CD4-positive, alpha-beta T cell treated with Interleukin-17A for 4 hours (primary cell): ENCODE measurements around the gene ESPN.
"Not testable (repeated sequence)": the region's sequence is repeated elsewhere in the genome, so short reads cannot be mapped to it uniquely, and the experiment has no call there.

Experiments used
- DNase-seq: peaks from one replicate; pipeline ENCODE4 v3.0.0-alpha.2; 2020; ENCODE audit warnings: mixed read lengths

The ESPN gene

DNA sequence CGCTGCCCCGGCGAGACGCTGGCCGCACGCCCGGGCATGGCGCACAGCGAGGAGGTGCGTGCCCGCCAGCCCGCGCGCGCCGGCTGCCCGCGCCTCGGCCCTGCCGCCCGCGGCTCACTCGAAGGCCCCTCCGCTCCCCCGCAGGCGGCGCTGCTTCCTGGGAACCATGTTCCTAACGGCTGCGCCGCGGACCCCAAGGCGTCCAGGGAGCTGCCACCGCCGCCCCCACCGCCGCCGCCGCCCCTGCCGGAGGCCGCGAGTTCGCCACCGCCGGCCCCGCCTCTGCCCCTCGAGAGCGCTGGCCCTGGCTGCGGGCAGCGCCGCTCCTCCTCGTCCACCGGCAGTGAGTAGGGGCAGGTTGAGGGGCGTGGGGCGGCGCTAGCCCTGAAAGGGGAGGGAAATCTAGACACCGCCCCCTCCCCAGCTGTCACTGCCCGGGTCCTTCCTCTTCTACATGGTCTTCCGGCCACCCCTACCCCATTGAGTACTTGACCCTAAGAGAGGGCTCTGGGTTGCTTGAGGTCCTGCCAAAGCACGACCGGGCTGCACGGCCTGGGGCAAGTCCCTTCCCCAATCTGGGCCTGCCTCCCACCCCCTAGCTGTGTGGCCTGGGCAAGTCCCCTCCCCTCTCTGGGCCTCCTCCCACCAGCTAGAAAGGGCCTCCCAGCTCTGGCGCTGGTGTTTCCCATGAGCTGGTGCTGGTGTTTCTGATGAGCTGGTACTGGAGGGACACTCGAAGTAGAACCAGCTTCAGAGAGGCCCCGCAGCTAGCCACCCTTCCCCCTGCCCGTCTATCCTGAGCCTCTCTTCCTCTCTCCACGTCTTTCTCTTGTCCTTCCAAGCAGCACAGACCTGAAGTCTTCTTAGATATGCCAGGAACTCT is 24.4 kb downstream of the ESPN start:
- DNase-seq = peak; percentile 68

DNA sequence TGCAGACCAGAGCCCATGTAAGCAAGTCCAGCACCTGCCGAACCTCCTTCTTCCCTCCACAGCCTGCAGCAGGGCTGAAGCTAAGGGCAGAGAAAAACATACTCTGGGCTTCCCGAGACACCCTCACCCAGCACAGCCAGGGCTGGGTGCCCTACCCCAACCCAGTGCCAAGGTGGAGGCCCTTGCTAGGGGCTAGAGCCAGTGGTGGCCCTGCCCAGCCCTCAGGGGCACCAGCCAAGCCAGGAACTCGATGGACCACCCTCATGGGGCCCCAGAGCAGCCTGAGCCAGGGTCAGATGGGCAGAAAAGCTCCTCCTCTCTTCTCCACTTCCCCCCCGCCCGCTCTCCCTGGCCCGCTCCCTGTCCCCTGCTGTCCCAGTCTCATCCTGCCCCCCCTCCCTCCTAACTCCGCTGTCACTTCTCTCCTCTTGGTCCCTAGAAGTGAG is 25.5 kb downstream of the ESPN start:
- DNase-seq = no peak

DNA sequence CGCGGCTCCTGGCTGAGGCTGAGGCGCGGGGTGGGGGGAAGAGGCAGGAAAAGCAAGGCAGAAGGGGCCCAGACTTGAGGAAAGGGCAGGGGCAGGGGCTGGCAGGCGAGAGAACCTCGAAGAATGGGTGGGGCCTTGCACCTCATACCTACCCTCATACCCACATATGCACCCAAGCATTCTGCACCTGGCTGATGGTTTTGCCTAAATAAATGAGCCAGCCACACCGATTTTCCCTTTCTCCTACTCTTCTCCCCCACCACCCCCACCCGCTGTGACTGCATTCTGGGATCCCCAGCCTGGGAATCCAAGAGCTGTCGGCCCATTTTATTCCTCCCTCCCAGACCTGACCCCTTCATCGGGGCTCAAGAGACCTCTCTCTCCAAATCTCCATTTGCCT is 25.9 kb downstream of the ESPN start:
- DNase-seq = not testable (repeated sequence)

DNA sequence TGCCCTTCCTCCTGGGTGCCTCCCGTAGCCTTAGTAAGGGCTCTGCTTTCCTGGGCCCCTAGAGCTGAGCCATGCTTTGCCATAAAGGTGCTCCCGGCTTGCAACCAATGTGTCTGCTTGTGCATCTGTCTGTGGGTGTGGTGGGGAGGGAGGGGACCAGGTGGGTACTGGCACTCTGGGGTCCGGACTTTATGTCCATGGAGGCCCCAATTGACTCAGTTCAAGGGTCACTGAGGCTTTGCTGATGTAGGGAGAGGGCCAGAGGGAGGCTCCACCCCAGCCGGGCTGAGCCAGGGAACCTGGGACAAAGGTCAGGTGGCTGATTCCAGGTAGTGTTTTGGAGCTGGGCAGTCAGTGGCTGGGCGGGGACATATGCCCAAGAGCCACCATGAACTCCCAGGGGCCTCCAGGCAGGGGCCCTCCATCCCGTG is 26.4 kb downstream of the ESPN start:
- DNase-seq = no peak

DNA sequence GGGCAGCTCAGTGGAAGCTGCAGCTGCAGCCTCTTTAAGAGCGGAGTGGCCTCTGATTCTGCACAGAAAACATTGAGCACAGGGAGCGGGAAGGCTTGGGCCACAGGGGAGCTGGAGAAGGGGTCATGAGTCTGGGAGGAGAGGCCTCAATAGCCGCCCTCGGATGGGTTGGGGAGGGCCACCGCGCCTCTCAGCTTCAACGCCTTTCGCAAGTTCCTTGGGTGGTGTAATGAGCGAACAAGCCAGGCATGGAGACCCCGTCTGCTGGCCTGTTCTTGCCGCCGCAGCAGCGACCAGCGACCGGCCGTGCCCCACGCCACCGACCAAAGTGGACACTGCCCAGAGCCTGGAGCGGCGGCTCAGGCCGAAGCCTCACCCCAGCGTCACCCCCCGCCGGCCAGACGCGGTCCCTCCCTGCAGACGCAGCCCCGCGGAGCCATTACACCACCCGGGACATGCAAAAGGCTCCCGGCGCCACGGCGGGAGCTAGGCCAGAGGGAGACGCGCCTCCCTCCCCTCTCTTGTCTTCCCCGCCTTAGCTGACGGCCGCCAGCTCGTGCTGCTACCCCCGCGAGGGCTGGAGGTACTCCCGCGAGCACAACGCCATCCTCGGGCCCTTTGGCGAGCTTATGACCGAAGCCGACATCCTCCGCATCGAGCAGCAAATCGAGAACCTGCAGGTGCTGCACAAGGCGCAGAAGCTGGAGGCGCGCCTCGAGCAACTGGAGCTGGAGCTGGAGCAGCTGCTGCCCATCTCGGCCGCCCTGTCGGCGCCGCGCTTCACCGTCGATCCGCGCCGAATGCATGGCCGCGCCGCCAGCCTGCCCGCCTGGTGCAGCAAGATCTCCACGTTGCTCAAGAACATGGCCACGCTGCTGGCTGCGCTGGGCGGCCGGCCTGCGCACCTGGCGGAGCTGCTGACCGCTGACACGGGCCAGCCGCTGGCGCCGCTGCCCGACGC is 29.6 kb downstream of the ESPN start:
- DNase-seq = not testable (repeated sequence)

DNA sequence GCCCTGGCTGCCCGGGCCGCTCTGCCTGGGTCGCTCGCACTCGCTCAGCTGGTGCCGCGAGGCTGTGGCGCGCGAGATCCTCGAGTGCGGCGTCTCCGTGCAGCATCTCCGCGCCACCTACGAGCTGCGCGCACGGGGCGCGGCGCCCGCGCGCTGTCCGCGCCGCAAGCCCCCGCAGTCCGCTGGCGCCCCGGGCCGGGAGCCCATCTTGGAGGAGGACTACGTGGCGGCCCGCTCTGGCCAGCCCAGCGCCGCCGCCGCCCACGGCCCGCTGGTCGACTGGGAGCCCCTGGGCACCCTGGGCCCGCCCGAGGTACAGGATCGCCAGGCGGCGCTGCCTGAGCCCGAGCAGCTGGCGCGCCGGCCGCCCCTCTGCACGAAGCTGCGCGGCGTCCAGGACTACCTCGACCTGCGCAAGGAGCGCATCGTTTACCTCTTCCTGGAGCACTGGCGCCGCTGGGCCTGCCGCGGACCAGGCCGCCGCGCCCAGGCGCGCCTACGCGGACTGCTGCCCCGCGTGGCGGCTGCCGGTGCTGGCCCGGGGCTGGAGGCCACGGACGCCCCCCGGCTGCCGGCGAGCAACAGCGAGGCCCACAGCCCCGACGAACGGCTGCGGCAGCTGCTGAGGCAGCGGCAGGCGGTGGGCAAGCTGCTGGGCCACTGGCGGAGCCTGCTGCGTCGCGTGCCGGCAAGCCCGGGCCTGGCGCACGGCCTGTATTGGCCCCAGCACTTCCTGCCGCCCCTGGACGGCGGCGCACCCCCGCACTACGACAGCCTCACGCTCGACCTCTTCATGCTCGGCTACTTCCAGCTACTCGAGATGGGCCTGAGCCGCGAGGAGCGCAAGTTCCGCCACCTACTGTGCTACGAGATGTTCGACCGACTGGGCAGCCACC is 30.5 kb downstream of the ESPN start:
- peak; percentile 71 for DNase-seq

DNA sequence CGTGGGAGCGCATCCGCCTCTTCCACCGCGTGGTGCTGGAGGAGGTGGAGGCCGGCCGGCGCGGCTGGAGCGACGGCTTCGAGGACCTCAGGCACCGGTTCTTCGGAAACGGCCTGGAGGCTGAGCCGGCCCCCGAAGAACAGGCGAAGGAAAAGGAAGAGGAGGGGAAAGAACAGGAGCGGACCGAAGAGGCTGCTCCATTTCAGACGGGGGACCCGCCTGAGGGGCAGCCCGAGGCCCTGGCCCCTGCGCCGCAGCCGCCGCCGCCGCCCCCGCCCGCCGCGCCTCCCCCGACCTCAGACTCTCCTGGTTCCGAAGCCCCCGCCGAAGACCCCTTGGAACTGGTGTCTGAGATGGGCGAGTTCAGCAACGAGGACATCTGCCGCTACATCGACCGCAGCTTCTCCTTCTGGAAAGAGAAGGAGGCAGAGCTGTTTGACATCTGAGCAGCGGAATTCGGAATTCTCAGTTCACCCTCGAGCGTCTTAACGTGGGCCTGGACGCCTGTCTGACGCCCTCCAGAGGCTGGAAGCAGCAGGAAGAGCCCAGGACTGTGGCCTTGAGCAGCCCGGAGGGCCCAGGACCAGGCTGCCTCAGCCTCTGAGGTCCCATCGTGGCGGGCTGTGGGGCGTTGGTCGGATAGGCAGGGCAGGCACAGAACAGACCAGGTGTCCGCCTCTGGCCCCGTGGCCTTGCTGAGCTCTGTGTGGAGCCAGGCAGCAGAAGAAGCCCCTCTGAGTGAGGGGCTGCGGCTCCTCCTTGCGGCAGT is 31.4 kb downstream of the ESPN start:
- not testable (repeated sequence) for DNase-seq

DNA sequence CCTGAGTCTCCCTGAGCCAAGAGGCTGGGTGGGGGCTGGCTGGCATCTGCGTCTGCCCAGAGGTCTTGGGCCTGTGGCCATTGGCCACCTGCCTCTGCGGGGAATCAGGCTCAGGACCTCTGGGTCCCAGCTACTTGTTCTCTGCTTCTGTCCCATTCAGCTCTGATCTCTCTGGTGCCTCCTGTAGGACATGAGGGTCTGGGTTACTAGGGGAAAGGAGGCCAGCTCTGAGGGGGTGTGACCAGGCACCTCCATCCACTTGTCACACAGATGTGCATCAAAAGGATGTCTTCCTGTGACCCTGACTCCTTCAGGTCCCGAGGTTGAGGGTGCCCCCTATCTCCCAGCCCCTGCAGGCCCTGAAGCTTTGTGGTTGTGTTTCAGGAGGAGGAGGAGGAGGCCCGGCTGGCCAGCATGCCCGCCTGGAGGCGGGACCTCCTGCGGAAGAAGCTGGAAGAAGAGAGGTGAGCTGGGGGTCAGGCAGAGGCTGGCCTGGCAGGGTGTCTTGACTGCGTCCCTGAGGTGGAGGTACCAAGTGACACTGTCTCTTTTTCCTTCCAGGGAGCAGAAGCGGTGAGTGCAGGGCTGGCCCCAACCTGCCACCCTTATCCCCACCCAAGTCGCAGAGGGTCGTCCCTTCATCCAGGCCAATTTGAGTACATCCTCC is 32.4 kb downstream of the ESPN start:
- DNase-seq = no peak

DNA sequence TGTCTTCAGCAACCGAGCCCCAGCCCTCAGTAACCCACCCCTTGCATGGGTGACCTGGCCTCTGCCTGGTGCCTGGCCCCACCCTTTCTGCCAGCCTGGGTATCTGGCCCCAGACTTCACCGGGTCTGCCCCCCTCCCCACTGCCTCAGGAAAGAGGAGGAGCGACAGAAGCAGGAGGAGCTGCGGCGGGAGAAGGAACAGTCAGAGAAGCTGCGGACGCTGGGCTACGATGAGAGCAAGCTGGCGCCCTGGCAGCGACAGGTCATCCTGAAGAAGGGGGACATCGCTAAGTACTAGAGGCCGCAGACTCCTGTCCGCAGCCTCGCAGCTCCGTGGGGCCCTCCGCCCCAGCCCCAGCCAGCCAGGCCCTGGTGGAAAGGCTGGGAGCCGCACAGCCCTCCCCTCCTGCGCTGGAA is 35.3 kb downstream of the ESPN start:
- peak; percentile 88 for DNase-seq

DNA sequence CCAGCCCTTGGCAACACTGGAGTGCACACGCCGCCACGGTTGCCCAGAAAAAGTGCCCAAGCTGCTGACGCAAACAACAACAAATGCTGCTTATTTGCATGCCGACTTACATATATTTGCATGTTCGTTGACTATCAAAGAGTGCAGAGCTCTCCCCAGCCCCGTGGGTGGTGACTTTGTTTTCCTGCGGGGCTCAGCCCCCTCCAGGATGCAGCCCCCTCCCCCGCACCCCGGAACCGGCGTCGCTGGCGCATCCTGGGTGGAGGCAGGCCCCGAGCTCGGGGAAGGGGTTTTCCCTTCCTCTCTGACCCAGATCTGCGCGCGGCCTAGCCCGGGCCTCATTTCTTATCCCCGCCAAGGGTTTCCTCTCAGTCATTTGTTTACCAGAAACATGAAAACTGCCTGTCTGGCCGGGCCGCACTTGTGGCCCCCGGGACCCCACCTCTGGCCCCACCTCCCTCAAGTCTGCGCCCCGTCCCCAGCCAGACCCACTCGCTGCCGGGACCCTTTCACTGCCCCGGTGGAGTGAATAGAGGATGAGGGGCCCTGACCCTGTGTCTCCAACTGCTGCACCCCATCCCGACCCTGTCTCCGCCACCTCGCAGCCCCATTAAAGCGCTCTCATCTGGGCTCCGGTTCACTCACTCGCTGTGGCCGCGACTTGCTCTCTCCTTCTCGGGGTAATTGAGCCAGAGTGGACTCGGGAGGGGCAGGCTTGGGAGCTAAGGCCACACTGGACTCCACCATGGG is 35.9 kb downstream of the ESPN start:
- peak; percentile 97 for DNase-seq

DNA sequence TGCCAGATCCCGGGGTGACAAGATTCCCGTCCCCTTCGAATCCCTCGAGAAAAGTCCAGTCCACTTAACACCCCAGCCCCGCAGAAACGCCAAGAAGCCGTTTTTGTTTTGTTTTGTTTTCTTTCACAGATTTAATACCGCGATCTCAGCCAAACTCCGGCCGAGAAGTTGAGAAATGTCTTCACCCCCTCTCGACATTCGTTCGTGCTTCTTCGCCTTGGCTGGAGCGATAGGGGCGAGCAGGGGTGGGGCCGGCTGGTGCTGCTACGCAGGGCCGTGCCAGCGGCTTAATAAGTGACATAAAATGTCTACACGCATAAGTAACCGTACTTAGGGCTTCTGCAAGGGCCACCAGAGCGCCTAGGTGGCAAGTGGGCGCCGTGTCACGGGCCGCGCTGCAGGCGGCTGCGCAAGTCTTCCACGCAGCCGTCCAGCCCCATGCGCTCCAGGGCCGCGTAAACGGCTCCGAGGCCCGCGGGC is 36.5 kb downstream of the ESPN start:
- DNase-seq = no peak

DNA sequence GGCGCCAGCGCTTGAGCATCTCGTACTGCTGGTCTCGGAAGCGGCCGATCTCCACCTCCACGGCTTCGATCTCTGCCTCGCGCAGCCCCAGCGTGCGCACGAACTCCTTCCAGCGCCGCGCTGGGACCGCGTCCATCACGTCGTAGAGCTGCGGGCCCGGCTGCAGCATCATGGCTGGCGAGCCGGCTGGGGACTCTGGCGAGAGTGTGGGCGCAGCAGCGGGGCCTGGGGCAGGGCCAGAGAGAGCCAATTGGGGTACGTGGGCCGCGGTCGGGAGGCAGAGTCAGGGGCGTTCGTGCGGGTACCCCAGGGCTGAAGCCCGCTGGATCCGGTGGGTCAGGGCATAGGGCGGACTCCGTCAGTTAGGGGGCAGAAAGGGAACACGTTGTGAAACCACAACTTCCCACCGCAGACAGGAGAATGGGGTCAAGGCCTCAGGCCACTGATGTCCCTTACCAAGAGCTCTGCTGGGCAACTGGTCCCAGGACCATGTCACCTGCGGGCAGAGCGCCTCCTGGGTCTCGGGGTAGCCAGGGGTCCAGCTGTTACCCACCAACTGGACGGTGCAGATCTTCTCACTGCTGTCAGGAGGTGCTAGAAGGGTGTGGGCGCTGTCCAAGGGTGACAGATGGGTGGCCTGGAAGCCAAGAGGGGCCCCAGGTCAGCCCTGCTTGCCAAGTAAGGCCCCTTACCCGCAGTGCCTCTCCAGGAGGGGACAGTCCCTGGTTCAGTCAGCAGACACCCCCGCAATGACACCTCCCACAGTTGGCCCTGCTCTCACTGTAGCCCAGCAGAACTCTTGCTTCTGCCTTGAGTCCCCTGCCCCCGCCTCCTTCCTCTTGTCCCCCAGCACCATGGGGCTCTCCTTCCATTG is 37.2 kb downstream of the ESPN start:
- peak; percentile 34 for DNase-seq

DNA sequence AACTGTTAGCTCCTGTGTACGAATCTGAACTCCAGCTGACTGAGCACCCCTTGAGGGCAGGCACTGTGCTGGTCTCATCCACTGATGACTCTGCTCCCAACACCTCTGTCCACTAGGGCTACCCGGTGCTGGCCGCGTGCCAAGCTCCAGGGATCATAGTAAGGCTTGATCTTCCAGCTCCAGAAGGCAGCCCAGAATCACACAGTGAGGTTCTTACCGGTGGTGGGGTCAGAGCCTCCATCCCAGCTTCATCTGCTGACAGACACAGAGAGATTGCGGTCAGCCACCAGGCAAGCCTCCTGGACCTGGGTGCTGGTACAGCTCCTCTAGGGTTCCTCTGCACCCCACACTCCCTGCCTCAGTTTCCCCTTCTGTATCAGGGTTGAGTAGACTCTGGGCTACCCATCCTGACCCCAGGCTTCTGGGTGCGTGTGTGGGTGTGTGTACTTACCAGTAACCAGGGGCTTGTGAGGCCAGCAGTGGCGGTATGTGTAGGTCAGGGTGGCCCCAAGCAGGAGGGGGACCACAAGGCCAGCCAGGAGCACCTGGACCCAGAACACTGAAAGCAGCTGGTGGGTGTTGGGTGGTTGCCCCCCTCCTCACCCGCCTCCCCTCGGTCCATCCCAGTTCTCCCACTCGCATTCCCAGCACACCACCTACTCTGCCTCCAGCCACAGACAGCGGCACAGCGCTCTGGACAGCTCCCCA is 38.0 kb downstream of the ESPN start:
- DNase-seq = no peak

DNA sequence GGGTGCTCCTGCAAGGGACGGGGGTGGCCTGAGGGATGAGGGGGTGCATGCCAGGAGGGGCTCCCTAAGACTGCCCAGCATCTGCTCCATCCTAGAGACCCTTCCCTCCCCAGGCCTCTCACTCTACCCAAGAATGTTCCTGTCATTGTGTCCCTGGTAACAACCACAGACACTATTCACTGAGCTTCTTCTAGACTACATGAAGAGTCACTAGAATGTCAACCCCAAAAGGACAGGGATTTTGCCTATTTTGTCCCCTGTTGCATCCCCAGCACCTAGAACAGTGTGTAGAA is 38.5 kb downstream of the ESPN start:
- no peak for DNase-seq

DNA sequence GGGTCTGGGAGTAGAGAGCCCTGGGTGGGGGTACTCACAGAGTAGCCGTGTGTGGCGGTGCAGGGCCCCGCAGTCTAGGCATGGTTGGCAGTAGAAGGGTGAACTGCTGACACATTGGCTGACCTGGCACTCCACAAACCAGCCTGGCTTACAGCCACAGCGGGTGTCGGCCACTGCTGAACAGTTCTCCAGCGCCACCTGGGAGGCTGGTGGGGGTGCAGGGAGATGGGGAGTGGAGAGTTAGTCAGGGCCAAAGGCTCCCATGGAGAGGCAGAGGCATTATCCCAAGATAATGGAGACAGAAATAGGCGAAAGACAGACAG is 39.9 kb downstream of the ESPN start:
- peak; percentile 78 for DNase-seq

DNA sequence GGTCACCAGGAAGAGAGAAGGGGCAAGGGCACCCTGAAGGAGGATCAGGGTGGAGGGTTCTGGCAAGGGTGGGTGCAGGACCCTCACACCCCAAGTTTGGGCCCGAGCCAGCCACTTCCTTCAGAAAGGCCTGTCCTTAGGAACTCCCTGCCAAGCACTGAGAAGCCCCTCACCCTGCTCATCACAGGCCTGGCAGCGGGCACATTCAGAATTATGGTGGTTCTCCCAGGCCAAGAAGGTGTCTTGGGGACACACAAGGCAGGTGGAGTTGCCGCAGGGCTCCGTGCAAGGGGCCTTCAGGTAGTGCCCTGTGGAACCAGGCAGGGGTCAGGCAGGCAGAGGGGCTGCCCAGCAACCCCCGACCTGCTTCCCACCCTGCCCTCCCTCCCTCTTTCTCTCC is 40.3 kb downstream of the ESPN start:
- DNase-seq = no peak

DNA sequence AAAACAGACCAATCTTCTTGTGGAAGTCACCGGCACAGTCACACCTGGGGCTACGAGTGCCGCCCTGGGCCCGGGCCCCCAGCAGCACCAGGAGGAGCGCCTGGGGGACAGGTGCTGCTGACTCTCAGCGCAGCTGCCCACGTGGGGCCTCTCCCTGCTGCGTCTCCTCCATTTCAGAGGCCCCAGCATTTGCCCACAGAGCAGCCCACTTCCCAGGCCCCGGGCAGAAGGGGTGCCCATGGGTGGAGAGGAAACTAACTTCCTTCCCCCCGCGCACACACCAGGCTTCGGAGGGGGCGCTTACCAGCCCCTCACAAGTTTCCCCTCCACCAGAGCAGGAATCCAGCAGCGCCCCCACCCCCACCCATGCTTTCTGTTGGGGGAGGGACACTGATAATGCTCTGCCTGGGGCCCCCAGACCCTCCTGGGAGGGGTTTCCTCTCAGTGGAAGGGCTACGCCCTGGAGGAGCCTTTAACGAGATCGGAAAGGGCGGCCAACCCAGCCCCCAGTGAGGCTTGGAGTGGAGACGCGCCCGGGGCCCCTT is 41.0 kb downstream of the ESPN start:
- peak; percentile 65 for DNase-seq

DNA sequence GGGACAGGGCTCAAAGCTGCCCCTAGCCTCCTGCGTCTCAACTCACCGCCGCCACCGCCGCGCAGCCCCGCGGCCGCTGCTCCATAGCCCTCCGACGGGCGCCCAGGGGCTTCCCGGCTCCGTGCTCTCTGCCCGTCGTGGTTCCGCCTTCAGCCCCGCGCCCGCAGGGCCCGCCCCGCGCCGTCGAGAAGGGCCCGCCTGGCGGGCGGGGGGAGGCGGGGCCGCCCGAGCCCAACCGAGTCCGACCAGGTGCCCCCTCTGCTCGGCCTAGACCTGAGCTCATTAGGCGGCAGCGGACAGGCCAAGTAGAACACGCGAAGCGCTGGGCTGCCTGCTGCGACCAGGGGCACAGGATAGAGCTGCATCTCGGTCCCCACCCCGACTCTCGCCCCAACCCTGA is 41.4 kb downstream of the ESPN start, which contains the start of gene TNFRSF25:
Gene TNFRSF25 (minus strand): TSS at position 151 of the 400 bp plus-strand sequence. CDS start 66 bp downstream, at position 85.
- DNase-seq = peak; percentile 80
